Measurements from ENCODE around the gene ZNF784.

DNA sequence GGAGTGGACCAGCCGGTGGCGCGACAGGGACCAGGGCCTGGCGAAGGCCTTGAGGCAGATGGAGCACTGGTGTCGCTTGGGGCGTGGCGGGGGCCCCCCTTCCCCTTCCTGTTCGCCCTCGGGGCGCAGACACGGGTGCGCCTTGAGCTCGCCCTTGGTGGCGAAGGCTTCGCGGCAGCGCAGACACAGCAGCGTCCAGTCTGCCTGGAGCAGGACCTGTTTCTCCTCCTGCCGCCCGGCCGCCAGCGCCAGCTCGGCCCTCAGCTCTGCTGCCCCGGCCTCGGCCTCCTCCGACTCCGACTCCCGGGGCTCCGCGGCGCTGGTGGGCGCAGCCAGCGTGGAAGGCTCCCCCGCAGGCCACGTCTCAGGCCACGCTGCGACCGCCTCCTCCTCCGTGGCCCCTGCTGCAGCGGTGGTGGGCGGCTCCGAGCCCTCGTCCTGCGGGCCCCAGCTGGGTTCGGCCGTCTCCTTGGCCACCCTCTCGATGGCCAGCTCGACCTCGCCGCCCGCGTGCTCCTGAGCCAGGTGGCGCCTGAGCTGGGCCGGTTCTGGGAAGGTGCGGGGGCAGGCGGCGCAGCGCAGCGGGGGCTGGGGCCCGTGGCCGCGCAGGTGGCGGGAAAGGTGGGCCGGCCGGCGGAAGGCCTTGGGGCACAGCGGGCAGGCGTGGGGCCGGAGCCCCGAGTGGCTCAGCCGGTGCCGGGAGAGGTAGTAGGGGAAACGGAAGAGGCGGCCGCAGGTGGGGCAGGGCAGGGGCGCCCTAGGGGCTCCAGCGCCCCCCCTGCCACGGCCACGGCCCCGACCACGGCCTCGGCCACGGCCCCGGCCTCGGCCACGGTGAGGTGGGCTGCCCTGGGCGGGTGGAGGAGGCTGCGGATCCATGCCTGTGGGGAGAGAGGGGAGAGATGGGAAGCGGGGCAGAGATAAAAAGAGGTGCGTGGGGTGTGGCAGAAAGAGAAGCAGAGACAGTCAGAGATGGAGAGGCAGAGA is 45.3 kb downstream of the ZNF784 start:
- TF ChIP-seq, protein P1, sequence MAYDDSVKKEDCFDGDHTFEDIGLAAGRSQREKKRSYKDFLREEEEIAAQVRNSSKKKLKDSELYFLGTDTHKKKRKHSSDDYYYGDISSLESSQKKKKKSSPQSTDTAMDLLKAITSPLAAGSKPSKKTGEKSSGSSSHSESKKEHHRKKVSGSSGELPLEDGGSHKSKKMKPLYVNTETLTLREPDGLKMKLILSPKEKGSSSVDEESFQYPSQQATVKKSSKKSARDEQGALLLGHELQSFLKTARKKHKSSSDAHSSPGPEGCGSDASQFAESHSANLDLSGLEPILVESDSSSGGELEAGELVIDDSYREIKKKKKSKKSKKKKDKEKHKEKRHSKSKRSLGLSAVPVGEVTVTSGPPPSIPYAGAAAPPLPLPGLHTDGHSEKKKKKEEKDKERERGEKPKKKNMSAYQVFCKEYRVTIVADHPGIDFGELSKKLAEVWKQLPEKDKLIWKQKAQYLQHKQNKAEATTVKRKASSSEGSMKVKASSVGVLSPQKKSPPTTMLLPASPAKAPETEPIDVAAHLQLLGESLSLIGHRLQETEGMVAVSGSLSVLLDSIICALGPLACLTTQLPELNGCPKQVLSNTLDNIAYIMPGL (CRISPR knock-in tag; IDR thresholded peaks at IDR 0.05), result no peak
- TF ChIP-seq ZNF263 (CRISPR knock-in tag; IDR thresholded peaks at IDR 0.05; ENCODE audit: low read depth) (no peak), ZNF121 (CRISPR knock-in tag; IDR thresholded peaks at IDR 0.05) (no peak), CBFB (CRISPR knock-in tag; IDR thresholded peaks at IDR 0.05; ENCODE audit: low read depth) (no peak)
- TF ChIP-seq, protein P2, sequence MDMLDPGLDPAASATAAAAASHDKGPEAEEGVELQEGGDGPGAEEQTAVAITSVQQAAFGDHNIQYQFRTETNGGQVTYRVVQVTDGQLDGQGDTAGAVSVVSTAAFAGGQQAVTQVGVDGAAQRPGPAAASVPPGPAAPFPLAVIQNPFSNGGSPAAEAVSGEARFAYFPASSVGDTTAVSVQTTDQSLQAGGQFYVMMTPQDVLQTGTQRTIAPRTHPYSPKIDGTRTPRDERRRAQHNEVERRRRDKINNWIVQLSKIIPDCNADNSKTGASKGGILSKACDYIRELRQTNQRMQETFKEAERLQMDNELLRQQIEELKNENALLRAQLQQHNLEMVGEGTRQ (CRISPR knock-in tag; IDR thresholded peaks at IDR 0.05), result no peak
- TF ChIP-seq, protein P3, sequence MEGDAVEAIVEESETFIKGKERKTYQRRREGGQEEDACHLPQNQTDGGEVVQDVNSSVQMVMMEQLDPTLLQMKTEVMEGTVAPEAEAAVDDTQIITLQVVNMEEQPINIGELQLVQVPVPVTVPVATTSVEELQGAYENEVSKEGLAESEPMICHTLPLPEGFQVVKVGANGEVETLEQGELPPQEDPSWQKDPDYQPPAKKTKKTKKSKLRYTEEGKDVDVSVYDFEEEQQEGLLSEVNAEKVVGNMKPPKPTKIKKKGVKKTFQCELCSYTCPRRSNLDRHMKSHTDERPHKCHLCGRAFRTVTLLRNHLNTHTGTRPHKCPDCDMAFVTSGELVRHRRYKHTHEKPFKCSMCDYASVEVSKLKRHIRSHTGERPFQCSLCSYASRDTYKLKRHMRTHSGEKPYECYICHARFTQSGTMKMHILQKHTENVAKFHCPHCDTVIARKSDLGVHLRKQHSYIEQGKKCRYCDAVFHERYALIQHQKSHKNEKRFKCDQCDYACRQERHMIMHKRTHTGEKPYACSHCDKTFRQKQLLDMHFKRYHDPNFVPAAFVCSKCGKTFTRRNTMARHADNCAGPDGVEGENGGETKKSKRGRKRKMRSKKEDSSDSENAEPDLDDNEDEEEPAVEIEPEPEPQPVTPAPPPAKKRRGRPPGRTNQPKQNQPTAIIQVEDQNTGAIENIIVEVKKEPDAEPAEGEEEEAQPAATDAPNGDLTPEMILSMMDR (IDR thresholded peaks at IDR 0.05), result no peak
- TF ChIP-seq, protein P4, sequence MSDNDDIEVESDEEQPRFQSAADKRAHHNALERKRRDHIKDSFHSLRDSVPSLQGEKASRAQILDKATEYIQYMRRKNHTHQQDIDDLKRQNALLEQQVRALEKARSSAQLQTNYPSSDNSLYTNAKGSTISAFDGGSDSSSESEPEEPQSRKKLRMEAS (CRISPR knock-in tag; IDR thresholded peaks at IDR 0.05), result no peak
